ENCODE results near the gene BUB3.
"Not testable (repeated sequence)": the region's sequence is repeated elsewhere in the genome, so short reads cannot be mapped to it uniquely, and the experiment has no call there.

Gene BUB3

GRCh38 chr10:123154711-123155505 is 706 bp downstream of the BUB3 start:
- peak; percentile 54 to 61 for DNase-seq

- DNase-seq, result no peak
Observed at GRCh38 chr10:123156078-123156477, 1.9 kb downstream of the BUB3 start.

GRCh38 chr10:123157210-123157609 is 3.0 kb downstream of the BUB3 start:
- DNase-seq, result no peak

GRCh38 chr10:123158682-123159081 is 4.5 kb downstream of the BUB3 start:
- DNase-seq, result no peak

- no peak for DNase-seq
Observed at GRCh38 chr10:123160311-123160980, 6.2 kb downstream of the BUB3 start.

GRCh38 chr10:123164319-123164718 is 10.1 kb downstream of the BUB3 start:
- no peak for DNase-seq

- DNase-seq, result no peak
Observed at GRCh38 chr10:123165445-123166072, 11.4 kb downstream of the BUB3 start.

GRCh38 chr10:123166618-123167017 is 12.4 kb downstream of the BUB3 start:
- no peak for DNase-seq

GRCh38 chr10:123170961-123171360 is 16.8 kb downstream of the BUB3 start:
- no peak for DNase-seq

GRCh38 chr10:123171616-123172015 is 17.4 kb downstream of the BUB3 start:
- not testable (repeated sequence) for DNase-seq

GRCh38 chr10:123175389-123176387 is 21.5 kb downstream of the BUB3 start:
- DNase-seq, result no peak

- DNase-seq, result not testable (repeated sequence)
Observed at GRCh38 chr10:123178390-123178789, 24.2 kb downstream of the BUB3 start.

GRCh38 chr10:123180101-123181090 is 26.2 kb downstream of the BUB3 start:
- DNase-seq, result no peak

GRCh38 chr10:123183724-123184123 is 29.5 kb downstream of the BUB3 start:
- no peak for DNase-seq

GRCh38 chr10:123187781-123188180 is 33.6 kb downstream of the BUB3 start:
- no peak for DNase-seq

- no peak for DNase-seq
Observed at GRCh38 chr10:123191886-123192285, 37.7 kb downstream of the BUB3 start.

- DNase-seq, result no peak
Observed at GRCh38 chr10:123194056-123194455, 39.9 kb downstream of the BUB3 start.

- DNase-seq, result no peak
Observed at GRCh38 chr10:123200531-123200930, 46.3 kb downstream of the BUB3 start.

GRCh38 chr10:123202506-123202905 is 48.3 kb downstream of the BUB3 start:
- DNase-seq, result no peak

GRCh38 chr10:123203393-123204126 is 49.4 kb downstream of the BUB3 start:
- DNase-seq, result no peak

- no peak for DNase-seq
Observed at GRCh38 chr10:123204127-123204461, 49.9 kb downstream of the BUB3 start.
